ENCODE measurements around the gene CPAMD8.

DNA sequence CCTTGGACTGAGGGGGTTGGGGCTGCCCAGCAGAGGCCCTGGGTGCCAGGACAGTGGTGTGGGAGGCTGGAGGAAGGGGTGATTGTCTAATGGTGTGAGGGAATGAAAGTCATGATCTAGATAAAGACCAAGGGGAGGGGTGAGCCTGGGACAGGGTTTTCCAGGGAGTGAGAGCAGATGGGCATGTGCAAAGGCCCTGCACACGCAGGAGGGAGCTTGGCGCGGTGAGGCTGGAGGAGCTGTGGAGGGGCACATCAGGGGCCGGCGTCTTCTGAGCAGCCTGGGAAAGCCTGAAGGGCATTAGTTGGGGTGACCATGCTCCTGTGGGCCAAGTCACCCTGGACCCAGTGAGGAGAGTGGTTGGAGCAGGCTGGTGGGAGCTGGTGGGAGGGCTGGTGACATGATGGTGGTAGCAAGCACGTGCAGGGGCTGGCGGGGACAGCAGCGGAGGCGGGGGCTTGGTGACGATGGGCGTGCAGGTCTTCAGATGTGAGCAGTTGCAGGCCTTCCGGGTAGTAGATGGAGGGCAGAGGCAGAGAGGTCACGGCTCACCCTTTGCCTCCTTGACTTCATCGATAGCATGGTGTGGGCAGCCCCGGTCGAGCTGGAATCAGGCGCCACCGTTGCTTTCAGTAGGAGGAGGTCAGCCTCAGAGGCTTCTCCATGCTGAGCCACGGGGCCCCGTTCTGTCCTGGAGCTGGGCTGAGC lies 158.0 kb downstream of the CPAMD8 start:
- TF ChIP-seq, protein P1, sequence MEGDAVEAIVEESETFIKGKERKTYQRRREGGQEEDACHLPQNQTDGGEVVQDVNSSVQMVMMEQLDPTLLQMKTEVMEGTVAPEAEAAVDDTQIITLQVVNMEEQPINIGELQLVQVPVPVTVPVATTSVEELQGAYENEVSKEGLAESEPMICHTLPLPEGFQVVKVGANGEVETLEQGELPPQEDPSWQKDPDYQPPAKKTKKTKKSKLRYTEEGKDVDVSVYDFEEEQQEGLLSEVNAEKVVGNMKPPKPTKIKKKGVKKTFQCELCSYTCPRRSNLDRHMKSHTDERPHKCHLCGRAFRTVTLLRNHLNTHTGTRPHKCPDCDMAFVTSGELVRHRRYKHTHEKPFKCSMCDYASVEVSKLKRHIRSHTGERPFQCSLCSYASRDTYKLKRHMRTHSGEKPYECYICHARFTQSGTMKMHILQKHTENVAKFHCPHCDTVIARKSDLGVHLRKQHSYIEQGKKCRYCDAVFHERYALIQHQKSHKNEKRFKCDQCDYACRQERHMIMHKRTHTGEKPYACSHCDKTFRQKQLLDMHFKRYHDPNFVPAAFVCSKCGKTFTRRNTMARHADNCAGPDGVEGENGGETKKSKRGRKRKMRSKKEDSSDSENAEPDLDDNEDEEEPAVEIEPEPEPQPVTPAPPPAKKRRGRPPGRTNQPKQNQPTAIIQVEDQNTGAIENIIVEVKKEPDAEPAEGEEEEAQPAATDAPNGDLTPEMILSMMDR (IDR thresholded peaks at IDR 0.05), result no peak
- TF ChIP-seq POLR2A (IDR thresholded peaks at IDR 0.05), result no peak

Data from heart left ventricle (tissue), 13 donors.